GM12872 (cell line): ENCODE data around the gene SLC26A6.

Experiments
- CTCF ChIP-seq: IDR thresholded peaks from 3 replicates; pipeline ENCODE4 v1.5.1; 2011; ENCODE audit warnings: low read depth, mild to moderate bottlenecking, low read length, moderate library complexity; ENCODE audit not compliant: insufficient read depth

SLC26A6 gene

GRCh38 chr3:48595075-48595525 is 40.2 kb downstream of the SLC26A6 start, which contains the start of gene COL7A1:
Gene COL7A1 (minus strand): TSS chr3:48595329. CDS start chr3:48595159, 170 bp downstream.
- no peak for TF ChIP-seq CTCF

- TF ChIP-seq CTCF: no peak
These were observed 40.7 kb downstream of the SLC26A6 start for GRCh38 chr3:48594417-48595049.

GRCh38 chr3:48593337-48593736 is 41.9 kb downstream of the SLC26A6 start:
- no peak for TF ChIP-seq CTCF

GRCh38 chr3:48592519-48593087 is 42.7 kb downstream of the SLC26A6 start:
- TF ChIP-seq CTCF: no peak

- TF ChIP-seq CTCF: no peak
These were observed 43.3 kb downstream of the SLC26A6 start for GRCh38 chr3:48591886-48592518.

- TF ChIP-seq CTCF: no peak
These were observed 43.8 kb downstream of the SLC26A6 start for GRCh38 chr3:48591436-48591835.

GRCh38 chr3:48588230-48588629 is 47.0 kb downstream of the SLC26A6 start:
- no peak for TF ChIP-seq CTCF
